KG1 (cell line): Measurements from ENCODE around the gene EEF2.
"Not testable (repeated sequence)": the region's sequence is repeated elsewhere in the genome, so short reads cannot be mapped to it uniquely, and the experiment has no call there.

Experiments used
- DNase-seq: peaks from one replicate; lab custom pipeline; 2025; lab: John Stamatoyannopoulos, UW

EEF2 gene

DNA sequence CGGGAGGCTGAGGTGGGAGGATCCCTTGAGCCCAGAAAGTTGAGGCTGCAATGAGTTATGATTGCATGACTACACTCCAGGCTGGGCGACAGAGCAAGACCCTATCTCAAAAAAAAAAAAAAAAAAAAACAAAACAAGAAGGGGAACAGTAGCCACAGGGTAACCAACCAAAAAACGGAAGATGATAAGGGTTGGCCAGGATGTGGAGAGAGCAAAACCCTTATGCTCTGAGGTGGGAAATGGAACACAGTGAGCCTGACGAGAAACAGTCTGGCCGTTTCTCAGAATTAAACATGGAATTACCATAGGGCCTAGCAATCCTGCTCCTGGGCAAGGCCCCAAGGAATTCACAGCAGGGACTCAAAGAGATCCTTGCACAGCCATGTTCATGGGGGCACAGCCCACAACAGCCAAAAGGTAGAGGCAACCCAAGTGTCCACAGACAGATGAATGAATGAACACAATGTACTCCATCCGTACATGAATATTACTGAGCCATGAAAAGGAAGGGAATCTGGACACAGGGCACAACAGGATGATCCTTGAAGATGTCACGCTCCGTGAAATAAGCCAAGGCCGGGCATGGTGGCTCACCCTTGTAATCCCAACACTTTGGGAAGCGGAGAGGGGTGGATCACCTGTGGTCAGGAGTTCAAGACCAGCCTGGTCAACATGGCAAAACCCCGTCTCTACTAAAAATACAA is 41.1 kb downstream of the EEF2 start:
- no peak for DNase-seq

GRCh38 chr19:3942790-3943409 is 42.4 kb downstream of the EEF2 start:
- no peak for DNase-seq

DNA sequence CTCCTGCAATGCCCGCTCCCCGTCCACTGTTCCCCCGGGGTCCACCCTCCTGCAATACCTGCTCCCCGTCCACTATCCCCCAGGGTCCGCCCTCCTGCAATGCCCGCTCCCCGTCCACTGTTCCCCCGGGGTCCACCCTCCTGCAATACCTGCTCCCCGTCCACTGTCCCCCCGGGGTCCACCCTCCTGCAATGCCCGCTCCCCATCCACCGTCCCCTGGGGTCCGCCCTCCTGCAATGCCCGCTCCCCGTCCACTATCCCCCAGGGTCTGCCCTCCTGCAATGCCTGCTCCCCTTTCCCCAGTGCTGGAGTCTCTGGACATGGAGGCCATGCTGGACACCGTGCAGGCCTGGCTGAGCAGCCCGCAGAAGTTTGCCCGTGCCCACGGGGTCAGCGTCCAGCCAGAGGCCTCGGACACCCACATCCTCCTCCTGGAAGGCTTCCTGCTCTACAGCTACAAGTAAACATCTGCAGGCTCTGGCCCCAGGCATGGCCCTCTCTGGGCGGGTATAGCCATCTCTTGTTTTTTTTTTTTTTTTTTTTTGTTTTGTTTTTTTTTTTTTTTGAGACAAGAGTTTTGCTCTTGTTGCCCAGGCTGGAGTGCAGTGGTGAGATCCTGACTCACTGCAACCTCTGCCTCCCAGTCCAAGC is 46.8 kb downstream of the EEF2 start:
- DNase-seq: not testable (repeated sequence)

DNA sequence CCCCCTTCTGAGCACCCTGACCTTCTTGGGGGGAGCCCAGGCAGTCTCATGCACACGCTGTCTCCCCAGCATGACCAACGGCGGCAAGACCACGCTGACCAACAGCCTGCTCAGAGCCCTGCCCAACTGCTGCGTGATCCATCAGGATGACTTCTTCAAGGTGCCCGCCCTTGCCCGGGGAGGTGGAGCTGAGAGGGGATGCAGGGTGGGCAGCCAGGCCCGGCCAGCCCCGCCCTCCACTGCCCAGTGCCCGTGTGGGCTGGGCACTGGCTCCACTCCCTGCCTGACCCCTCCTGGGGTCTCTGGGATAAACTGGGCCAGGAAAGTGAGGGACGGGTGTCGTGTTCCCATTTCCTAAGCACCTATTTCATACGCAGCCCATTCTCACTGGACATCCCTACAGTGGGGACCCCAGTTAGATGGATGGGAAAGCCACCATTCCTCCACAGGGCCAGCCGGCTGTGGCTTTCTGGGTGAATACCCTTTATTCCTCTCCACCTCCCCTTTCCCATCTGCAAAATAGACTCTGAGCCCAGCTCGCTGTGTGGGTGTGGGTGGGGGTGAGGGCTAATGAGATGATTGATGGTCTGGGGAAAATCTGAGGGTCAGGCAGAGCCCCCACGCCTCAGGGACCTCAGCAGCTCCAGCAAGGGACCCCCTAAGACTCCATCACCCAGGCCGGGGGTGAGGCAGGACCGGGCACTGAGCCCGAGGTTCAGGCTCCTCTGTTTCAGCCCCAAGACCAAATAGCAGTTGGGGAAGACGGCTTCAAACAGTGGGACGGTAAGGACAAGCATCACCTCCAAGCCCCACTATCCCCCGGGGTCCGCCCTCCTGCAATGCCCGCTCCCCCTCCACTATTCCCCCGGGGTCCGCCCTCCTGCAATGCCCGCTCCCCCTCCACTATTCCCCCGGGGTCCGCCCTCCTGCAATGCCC is 48.5 kb downstream of the EEF2 start:
- DNase-seq: no peak

- no peak for DNase-seq
Measured at GRCh38 chr19:3932931-3933810, 52.1 kb downstream of the EEF2 start, which contains the start of gene NMRK2. Gene NMRK2 (plus strand): TSS chr19:3933069. CDS start chr19:3933672, 603 bp downstream.

DNA sequence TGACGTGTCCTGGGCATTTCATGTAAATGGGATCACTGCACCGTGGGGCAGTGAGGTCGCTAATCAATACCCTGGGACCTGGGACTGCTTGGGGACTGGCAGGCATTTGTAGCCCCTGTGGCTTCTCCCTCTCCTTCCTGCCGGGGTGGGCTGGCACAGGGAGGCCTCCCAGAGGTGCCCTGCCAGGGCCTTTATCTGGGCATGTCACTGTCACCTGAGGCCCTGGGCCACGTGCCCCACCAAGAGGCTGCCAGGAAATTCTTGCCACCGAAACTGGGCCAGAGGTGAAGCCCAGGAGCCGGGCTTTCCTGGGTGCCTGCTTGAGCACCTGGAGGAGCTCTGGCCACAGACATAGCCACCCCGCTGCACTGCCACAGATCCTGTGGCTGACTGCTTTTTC is 54.2 kb downstream of the EEF2 start:
- no peak for DNase-seq
